Duodenal mucosa (tissue), 2 donors: ENCODE results near the gene PRR23E.

Source experiments
- H3K27ac ChIP-seq: one replicate; pipeline ENCODE4 v1.7.0; 2013; ENCODE audit warnings: low read depth, low read length
- H3K27me3 ChIP-seq, 2 donors: one replicate each; pipeline ENCODE4 v1.7.0; 2013; ENCODE audit warnings: low read length in 2 of 2, control low read depth in 1 of 2; ENCODE audit not compliant: insufficient read depth in 2 of 2, control insufficient read depth in 1 of 2
- H3K36me3 ChIP-seq, 2 donors: one replicate each; pipeline ENCODE4 v1.7.0; 2013; ENCODE audit warnings: low read length in 2 of 2, control low read depth in 1 of 2; ENCODE audit not compliant: insufficient read depth in 2 of 2, control insufficient read depth in 1 of 2
- H3K4me1 ChIP-seq, 2 donors: one replicate each; pipeline ENCODE4 v1.7.0; 2013; ENCODE audit warnings: low read length in 2 of 2, control low read depth in 1 of 2; ENCODE audit not compliant: insufficient read depth in 2 of 2, control insufficient read depth in 1 of 2
- H3K4me3 ChIP-seq, 2 donors: one replicate each; pipeline ENCODE4 v1.7.0; 2013; ENCODE audit warnings: low read length in 2 of 2, low read depth in 1 of 2
- H3K9ac ChIP-seq, 2 donors: one replicate each; pipeline ENCODE4 v1.7.0; 2013; ENCODE audit warnings: low read length in 2 of 2, low read depth in 1 of 2
- H3K9me3 ChIP-seq, 2 donors: one replicate each; pipeline ENCODE4 v1.7.0; 2013; ENCODE audit warnings: low read length in 2 of 2, control low read depth in 1 of 2; ENCODE audit not compliant: control insufficient read depth in 1 of 2

The PRR23E gene

DNA sequence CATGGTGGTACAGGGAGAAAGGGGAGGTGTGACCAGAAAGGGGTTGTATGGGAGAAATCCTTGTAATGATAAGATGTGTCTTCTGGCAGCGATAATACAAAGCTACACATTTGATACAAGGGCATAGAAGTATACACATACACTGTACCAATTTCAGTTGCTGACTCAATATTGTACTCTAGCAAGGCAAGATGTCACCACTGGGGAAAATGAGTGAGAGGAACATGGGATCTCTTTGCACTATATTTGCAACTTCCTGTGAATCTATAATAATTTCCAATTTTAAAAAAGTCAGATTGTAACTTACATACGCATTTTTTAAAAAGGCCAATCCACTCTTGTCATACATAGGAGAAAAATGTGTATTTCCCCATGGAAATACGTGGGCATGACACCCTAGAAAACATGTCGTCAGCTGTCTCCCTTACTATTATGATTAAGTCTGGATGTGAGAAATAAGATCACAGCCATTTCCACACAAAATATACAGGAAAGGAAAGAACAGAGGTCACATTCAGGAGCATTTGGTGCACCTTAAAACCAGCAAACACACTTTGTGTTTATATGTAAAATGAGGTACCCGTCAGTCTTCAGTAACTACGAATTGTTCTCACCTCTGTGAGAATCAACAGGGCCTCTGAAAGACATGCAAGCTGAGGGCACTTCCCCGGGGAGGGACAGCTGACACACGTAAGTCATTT, 22.9 kb downstream of the PRR23E start:
- no peak overlapping the region for H3K4me3 ChIP-seq

DNA sequence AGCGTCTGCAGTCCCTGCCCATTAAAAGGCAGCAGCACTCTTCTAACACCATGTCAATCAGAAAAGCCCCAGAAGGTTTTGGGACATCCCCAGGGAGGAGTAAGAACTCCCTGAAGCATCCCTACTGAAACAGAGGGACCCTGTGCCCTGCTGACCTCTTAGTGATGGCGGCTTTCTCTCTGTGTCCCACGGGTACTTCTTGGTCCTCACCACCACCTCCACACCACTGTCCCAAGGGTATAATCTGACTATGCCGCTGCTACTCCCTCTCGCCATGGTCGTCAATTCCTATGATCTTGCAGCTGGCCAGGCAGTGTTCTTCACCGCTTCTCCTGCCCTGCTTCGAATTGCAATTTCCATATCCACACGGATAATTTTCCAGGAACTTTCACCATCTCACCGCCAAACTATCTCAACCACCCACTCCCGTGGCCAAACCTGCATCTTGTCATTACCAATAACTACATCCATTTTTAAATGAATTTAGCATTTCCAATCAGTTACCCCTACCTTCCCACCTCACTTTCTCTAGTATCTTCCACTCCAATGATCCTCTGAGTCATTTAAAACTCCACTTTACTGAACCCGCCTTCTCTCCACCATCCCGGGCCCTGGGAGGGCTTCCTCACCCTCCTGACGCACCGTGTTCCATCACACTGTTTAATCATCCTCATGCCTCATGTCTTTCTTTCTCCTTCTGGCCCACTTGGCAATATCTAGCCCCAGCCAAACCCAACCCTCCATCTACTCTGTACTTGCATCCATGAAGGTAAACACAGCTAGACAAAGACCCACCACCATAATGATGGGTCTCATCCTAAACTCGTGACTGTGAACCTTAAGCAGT, 23.7 kb downstream of the PRR23E start:
- H3K27me3 ChIP-seq = peaks cover 5 to 16% of the 10 kb centered on the region in 2 donors
- no peak overlapping the region for H3K4me3 ChIP-seq
- no peak overlapping the region for H3K27ac ChIP-seq

More for the DNA sequence above, 22.9 kb downstream of the PRR23E start:
- no peak overlapping the region for H3K27ac ChIP-seq
- no peaks in the 10 kb centered on the region for H3K9me3 ChIP-seq
- H3K9ac ChIP-seq = no peak overlapping the region
- H3K4me1 ChIP-seq = no peaks in the 10 kb centered on the region
- no peaks in the 10 kb centered on the region for H3K36me3 ChIP-seq
- peaks cover 5 to 16% of the 10 kb centered on the region in 2 donors for H3K27me3 ChIP-seq

DNA sequence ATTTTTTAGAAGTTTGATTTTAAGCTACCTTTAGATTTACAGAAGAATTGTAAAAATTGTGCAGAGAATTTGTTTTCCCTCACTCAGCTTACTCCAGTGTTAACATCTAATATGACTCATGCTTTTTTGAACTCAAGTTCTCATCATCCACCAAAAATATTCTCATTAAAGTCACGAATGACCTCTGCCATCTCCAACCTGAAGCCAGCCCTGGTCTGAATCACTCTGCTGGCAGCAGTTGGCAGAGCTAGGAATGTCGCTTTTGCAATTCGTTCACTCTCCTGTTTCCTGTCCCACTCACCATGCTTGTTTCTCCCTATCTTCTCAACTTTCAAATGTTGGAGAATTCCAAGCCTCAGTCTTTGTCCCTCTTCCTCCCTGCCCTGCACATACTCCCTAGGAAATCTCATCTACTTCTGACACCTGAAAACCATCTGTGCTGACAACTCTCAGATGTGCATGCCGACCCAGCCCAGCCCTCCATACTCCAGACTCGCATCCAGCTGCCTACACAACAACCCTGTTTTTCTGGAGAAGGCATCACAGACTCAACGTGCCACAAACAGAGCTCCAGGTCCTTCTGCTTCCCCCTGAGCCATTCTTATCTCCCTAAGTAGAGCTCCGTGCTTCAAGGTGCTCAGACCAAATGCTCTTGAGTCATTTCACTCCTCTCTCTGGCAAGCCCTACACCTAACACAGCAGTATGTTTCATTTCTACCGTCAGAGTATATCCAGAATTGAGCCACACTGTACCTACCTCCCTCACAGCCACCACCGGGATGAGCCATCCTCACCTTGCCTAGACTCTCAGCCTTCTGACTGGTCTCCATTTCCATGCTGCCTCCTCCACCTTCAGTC, 24.9 kb downstream of the PRR23E start:
- Histone ChIP-seq H3K4me3 (no peak overlapping the region), H3K27me3 (peaks cover 5 to 16% of the 10 kb centered on the region in 2 donors), H3K36me3 (no peaks in the 10 kb centered on the region), H3K9me3 (no peaks in the 10 kb centered on the region), H3K4me1 (no peaks in the 10 kb centered on the region), H3K9ac (no peak overlapping the region), H3K27ac (no peak overlapping the region)

More for the DNA sequence above, 23.7 kb downstream of the PRR23E start:
- no peaks in the 10 kb centered on the region for H3K36me3 ChIP-seq
- no peak overlapping the region for H3K9ac ChIP-seq
- H3K4me1 ChIP-seq = no peaks in the 10 kb centered on the region
- H3K9me3 ChIP-seq = no peaks in the 10 kb centered on the region

DNA sequence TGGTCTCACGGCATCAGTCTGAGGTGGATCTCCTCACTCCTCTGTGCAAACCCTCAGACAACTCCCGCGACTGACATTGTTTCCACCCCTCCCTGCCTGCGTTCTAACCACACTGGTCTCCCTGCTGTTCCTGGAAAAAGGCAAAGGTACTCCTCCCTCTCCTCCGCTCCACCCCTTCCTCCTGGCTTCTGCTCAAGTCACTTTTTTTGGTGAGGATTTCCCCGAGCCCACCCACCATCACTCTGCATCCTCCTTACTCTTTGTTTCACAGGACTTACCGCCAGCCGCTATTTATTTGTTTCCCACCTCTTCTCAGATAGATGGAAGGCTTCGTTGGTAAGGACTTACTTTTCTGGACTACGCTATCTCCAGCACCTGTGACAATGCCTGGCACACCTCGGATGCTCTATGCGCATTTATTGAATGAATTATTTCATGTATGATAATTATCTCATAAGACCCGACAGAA, 25.6 kb downstream of the PRR23E start:
- Histone ChIP-seq H3K9me3 (no peaks in the 10 kb centered on the region), H3K4me3 (no peak overlapping the region), H3K4me1 (no peaks in the 10 kb centered on the region), H3K36me3 (no peaks in the 10 kb centered on the region), H3K27me3 (peaks cover 5 to 16% of the 10 kb centered on the region in 2 donors), H3K27ac (no peak overlapping the region), H3K9ac (no peak overlapping the region)

DNA sequence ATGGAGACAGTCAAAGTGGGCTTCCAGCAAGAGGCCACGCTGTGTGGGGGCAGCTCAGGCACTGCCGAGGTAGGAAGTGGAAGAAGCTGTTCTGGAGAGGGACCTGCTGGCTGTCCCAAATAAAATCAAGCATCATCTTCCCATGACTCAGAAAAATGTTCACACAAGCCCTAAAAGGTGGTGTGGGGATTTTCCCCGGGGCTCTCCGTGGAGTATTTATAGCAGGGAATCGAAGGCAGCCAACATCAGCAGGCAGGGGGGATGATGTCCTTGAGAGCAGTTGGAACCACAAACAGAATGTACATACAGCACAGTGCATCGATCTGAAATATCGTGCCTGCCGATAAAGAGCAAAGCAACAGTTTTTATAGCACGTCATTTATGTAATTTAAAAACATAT, 27.6 kb downstream of the PRR23E start:
- Histone ChIP-seq H3K4me1 (no peaks in the 10 kb centered on the region), H3K27me3 (peaks cover 5 to 14% of the 10 kb centered on the region in 2 donors), H3K9ac (no peak overlapping the region), H3K4me3 (no peak overlapping the region), H3K27ac (no peak overlapping the region), H3K9me3 (no peaks in the 10 kb centered on the region), H3K36me3 (no peaks in the 10 kb centered on the region)

DNA sequence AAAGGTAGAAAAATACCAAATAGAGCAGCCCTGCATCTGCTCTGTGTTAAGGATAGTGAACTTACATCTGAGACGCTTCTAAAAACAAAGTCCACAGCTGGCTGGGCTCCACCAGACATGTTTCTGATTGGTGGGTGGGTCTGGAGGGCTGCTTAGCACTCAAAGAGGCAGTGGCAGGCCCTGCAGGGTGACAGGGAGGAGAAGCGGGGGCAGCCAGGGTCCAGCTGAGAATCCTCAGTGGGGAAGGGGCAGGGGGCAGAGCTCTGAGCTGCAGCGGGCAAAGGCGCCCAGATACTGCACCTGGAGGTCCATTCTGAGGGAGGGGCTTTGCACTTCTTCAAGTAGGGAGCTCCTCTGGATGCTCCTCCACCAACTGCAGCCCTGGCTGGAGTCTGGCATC, 28.1 kb downstream of the PRR23E start:
- Histone ChIP-seq H3K9me3 (no peaks in the 10 kb centered on the region), H3K27me3 (peaks cover 5 to 14% of the 10 kb centered on the region in 2 donors), H3K4me3 (no peak overlapping the region), H3K36me3 (no peaks in the 10 kb centered on the region), H3K27ac (no peak overlapping the region), H3K4me1 (no peaks in the 10 kb centered on the region), H3K9ac (no peak overlapping the region)

DNA sequence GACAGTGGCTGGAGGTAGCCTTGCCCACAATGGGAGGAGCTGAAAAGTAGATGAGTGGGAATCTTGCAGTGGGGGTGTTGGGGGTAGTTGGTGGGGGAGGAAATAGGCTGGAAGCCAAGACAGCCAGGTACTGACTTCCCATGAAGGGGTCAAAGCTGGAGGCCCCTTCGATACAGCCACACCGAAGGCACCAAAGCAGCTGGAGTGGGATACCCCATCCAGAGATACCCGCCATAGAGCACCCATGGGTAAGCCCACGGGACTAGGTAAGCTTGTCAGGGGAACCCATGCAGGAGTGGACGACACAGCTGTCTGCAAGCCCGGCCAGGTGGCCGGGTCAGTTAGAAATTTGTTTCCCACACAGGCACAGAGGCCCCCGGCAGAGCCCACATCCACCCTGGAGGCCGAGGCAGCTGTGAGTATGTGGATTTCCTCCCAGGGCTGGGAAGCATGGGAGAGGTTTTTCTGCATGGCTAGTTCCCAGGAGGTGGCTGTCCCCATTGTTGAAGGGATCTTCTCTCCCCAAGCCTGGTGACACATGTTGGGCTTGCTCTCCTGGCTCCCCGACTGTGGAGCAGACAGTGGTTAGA, 28.6 kb downstream of the PRR23E start:
- no peak overlapping the region for H3K27ac ChIP-seq
- no peak overlapping the region for H3K9ac ChIP-seq
- H3K4me1 ChIP-seq = no peaks in the 10 kb centered on the region
- H3K9me3 ChIP-seq = no peaks in the 10 kb centered on the region
- no peaks in the 10 kb centered on the region for H3K36me3 ChIP-seq
- peaks cover 5 to 14% of the 10 kb centered on the region in 2 donors for H3K27me3 ChIP-seq
- H3K4me3 ChIP-seq = no peak overlapping the region

DNA sequence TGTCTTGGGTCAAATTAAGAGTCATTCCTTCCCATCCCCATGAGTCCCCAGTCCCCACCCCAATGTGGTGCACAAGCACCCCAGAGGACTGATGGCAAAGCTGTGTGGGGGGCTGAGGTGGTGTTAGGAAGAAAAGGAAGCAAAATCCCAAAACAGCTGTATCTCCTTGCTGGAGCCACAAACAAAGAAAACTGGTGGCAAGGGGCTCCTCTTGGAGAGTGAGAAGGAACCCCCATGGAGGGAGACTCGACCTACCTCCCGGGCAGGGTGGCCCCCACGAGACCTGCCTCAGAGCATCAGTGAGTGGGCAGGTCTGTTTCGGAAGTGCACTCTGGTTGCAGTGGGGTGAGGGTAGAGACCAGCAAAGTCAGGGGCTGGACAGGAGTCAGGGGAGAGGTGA, 29.2 kb downstream of the PRR23E start:
- Histone ChIP-seq H3K27ac (no peak overlapping the region), H3K9me3 (no peaks in the 10 kb centered on the region), H3K4me3 (no peak overlapping the region), H3K9ac (no peak overlapping the region), H3K27me3 (peaks cover 5 to 14% of the 10 kb centered on the region in 2 donors), H3K36me3 (no peaks in the 10 kb centered on the region), H3K4me1 (no peaks in the 10 kb centered on the region)

DNA sequence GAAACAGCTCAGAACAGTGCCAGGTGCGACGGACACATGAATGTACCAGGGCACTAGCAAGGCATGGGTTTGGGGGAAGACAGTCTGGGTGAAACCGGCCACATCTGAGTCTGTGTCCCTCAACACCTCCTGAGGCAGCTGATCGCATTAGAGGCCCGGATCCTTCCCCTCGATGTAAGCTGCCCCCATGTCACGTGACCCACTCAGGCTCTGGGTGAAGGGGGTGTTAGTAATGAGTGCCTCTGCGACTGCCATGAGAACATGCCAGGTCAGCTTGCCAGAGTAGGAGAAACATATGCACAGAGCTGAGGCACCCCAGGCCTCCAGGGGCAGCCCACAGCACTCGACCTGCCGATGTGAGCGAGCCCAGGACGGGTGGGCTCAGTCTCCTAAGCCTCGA, 29.7 kb downstream of the PRR23E start:
- Histone ChIP-seq H3K36me3 (no peaks in the 10 kb centered on the region), H3K9me3 (no peaks in the 10 kb centered on the region), H3K4me3 (no peak overlapping the region)

More for the DNA sequence above, 29.7 kb downstream of the PRR23E start:
- no peak overlapping the region for H3K27ac ChIP-seq
- H3K9ac ChIP-seq = no peak overlapping the region
- peaks cover 3 to 12% of the 10 kb centered on the region in 2 donors for H3K27me3 ChIP-seq
- H3K4me1 ChIP-seq = no peaks in the 10 kb centered on the region
